Ishikawa (cell line): Measurements from ENCODE around the gene CTDP1.

Experiments used
- CEBPB ChIP-seq: IDR thresholded peaks from 2 replicates; pipeline ENCODE4 v1.6.1; 2012
- CREB1 ChIP-seq: IDR thresholded peaks from 2 replicates; pipeline ENCODE4 v1.6.1; 2012; ENCODE audit warnings: low read depth
- EGR1 ChIP-seq: IDR thresholded peaks from 2 replicates; pipeline ENCODE4 v1.6.1; 2012
- EP300 ChIP-seq: IDR thresholded peaks from 2 replicates; pipeline ENCODE4 v1.6.1; 2012; ENCODE audit warnings: borderline replicate concordance
- NFIC ChIP-seq: IDR thresholded peaks from 2 replicates; pipeline ENCODE4 v1.6.1; 2012
- RAD21 ChIP-seq: IDR thresholded peaks from 2 replicates; pipeline ENCODE4 v1.6.1; 2012; ENCODE audit warnings: low read depth
- TAF1 ChIP-seq: IDR thresholded peaks from 2 replicates; pipeline ENCODE4 v1.6.1; 2012; ENCODE audit warnings: low read depth, mild to moderate bottlenecking
- TCF12 ChIP-seq: IDR thresholded peaks from 2 replicates; pipeline ENCODE4 v1.6.1; 2012; ENCODE audit warnings: low read depth
- TEAD4 ChIP-seq: IDR thresholded peaks from 2 replicates; pipeline ENCODE4 v1.6.1; 2012
- YY1 ChIP-seq: IDR thresholded peaks from 2 replicates; pipeline ENCODE4 v1.6.1; 2012; ENCODE audit warnings: low read depth
- ZBTB7A ChIP-seq: IDR thresholded peaks from 2 replicates; pipeline ENCODE4 v1.6.1; 2012; ENCODE audit warnings: low read depth
- TF ChIP-seq, protein P1 (sequence below): IDR thresholded peaks from 2 replicates; pipeline ENCODE4 v1.6.1; 2012
- TF ChIP-seq, protein P2 (sequence below): IDR thresholded peaks from 2 replicates; pipeline ENCODE4 v1.6.1; 2012
- TF ChIP-seq, protein P3 (sequence below): IDR thresholded peaks from 2 replicates; pipeline ENCODE4 v1.6.1; 2012; ENCODE audit warnings: low read depth, mild to moderate bottlenecking

The CTDP1 gene

DNA sequence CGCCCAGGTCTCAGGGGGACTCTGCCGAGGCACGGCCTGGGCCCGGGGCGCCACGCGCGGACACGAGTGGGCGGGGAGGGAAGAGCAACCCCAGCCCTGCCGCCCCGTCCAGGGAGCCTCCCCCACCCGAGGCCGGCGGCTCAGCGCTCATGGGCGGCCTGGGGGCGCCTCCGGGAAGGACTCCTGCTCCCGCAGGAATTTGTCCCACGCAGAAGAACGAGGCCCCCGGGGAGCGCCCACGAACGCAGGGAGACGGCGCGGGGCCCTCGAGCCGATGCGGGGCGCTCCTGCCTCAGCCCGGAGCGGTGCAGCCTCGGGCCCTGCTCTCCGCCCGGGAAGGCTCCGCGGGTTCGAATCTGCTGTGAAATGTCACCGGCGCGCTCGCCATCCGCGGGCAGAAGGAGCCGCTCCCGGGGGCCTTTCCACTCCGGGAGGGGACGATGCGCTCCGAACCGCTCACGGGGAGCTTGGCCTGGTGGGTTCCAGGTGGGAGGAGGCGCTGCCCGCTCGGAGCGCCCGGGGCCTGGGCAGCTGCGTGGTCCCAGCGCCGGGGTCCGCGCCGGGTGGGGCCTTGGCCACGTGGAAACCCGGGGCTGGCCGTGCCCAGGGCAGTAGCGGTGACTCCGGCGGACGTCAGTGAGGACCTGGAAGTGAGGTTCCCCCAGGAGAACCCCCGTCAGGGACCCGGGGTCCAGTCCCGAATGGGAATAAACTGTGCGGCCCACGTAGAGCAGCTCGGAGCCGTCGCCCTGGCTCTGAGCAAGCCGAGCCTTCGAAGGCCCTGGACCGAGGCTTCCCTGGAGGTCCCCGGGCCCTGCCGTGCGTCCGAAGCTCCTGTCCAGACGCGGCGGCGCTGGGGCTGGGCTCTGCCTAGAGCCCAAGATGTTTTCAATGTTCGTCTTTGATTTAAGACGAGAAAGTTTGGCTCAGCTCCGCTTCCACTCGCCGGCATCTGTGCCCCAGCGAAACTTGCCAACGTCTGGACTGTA is 41.4 kb upstream of the CTDP1 start:
- TF ChIP-seq ZBTB7A (no peak), EP300 (no peak), CEBPB (no peak), RAD21 (no peak), CREB1 (no peak), TAF1 (no peak), TCF12 (no peak)
- TF ChIP-seq, protein P1, sequence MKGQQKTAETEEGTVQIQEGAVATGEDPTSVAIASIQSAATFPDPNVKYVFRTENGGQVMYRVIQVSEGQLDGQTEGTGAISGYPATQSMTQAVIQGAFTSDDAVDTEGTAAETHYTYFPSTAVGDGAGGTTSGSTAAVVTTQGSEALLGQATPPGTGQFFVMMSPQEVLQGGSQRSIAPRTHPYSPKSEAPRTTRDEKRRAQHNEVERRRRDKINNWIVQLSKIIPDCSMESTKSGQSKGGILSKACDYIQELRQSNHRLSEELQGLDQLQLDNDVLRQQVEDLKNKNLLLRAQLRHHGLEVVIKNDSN, result no peak

DNA sequence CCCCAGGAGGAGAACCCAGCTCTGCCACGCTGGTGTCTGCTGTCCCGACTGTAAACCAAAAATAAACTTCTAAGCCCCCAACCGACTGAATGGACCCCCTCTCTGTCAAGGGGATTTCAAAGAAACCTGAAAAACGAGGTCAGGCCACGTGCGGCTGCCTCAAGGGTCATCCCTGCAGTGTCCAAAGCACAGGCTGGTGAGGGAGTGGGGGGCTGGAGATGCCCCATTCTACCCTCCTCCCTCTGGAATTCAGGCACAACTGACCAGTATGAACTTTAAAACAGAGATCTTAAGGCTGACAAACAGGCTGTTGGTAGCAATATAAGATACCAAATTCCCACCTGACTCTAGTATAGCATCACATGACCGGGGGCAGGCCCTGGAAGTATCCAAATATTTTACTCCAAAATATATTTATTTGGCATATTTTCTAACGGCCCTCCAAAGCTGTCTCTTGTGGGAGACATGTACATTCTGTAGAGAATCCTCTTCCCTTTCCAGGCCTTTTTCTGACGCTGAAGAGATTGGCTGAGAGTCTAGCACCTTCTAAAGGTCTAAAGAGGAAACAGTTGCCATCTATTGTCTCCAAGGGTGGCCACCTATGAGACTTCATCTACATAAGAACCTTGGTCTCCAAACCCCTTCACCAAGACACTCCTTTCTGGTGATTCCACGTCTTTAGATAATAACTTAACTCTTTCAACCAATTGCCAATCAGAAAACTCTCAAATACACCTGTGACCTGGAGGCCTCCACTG is 40.4 kb upstream of the CTDP1 start:
- TF ChIP-seq TAF1 (no peak), RAD21 (peak; percentile 56), TCF12 (no peak), ZBTB7A (no peak)
- TF ChIP-seq, protein P2, sequence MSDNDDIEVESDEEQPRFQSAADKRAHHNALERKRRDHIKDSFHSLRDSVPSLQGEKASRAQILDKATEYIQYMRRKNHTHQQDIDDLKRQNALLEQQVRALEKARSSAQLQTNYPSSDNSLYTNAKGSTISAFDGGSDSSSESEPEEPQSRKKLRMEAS, result no peak
- TF ChIP-seq, protein P1, result peak; percentile 32; the same call in 1 of the 2 replicates

DNA sequence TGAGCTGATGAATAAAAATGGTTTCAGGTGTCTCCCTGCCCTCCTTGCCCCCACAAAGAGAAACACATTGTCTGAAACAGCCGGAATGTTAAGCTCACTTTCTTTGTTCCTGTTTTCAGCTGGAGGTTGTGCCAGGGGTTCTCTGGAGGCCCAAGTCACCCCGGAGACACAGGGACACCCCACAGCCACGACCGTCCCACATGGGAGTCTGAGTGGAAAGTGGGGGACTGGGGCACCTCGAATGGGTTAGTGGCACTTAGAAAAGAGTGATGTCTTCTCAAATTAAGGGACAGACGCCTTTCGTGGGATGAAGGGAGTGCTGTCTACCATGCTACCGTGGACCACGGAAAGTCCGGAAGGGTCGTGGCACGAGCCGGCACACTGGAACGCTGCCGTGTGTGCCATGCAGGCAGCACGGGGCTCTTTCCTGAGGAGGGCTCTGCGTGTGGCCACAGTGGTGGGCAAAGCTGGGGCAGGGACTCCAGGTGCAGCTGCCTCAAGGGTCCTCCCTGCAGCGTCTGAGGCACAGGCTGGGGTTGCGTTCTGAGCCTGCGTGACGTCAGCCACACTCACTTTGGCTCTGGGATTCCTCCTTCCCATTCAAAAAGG is 39.4 kb upstream of the CTDP1 start:
- TF ChIP-seq, protein P3, sequence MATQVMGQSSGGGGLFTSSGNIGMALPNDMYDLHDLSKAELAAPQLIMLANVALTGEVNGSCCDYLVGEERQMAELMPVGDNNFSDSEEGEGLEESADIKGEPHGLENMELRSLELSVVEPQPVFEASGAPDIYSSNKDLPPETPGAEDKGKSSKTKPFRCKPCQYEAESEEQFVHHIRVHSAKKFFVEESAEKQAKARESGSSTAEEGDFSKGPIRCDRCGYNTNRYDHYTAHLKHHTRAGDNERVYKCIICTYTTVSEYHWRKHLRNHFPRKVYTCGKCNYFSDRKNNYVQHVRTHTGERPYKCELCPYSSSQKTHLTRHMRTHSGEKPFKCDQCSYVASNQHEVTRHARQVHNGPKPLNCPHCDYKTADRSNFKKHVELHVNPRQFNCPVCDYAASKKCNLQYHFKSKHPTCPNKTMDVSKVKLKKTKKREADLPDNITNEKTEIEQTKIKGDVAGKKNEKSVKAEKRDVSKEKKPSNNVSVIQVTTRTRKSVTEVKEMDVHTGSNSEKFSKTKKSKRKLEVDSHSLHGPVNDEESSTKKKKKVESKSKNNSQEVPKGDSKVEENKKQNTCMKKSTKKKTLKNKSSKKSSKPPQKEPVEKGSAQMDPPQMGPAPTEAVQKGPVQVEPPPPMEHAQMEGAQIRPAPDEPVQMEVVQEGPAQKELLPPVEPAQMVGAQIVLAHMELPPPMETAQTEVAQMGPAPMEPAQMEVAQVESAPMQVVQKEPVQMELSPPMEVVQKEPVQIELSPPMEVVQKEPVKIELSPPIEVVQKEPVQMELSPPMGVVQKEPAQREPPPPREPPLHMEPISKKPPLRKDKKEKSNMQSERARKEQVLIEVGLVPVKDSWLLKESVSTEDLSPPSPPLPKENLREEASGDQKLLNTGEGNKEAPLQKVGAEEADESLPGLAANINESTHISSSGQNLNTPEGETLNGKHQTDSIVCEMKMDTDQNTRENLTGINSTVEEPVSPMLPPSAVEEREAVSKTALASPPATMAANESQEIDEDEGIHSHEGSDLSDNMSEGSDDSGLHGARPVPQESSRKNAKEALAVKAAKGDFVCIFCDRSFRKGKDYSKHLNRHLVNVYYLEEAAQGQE, result no peak
- TF ChIP-seq TEAD4 (no peak), EGR1 (no peak), CEBPB (no peak), YY1 (no peak), RAD21 (no peak)

DNA sequence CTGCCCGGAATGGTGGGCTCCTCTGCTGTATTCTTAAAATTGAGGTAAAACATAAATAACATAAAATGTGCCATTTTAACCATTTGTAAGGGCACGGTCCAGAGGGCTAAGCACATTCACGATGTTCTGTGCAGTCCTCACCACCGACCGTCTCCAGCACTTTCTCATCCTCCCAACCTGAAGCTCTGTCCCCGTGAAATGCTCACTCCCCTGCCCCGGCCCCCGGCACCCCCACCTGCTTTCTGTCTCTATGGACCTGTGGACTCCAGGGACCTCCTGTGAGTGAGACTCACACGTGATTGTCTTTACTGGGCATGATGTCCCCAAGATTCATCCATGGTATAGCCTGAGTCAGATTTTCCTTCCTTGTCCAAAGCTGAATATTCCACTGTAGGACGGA is 38.7 kb upstream of the CTDP1 start:
- no peak for TF ChIP-seq TEAD4
- TF ChIP-seq, protein P3, result no peak
- TF ChIP-seq CEBPB, result no peak
- TF ChIP-seq CREB1, result no peak
- TF ChIP-seq, protein P1, result no peak
- TF ChIP-seq NFIC, result no peak

DNA sequence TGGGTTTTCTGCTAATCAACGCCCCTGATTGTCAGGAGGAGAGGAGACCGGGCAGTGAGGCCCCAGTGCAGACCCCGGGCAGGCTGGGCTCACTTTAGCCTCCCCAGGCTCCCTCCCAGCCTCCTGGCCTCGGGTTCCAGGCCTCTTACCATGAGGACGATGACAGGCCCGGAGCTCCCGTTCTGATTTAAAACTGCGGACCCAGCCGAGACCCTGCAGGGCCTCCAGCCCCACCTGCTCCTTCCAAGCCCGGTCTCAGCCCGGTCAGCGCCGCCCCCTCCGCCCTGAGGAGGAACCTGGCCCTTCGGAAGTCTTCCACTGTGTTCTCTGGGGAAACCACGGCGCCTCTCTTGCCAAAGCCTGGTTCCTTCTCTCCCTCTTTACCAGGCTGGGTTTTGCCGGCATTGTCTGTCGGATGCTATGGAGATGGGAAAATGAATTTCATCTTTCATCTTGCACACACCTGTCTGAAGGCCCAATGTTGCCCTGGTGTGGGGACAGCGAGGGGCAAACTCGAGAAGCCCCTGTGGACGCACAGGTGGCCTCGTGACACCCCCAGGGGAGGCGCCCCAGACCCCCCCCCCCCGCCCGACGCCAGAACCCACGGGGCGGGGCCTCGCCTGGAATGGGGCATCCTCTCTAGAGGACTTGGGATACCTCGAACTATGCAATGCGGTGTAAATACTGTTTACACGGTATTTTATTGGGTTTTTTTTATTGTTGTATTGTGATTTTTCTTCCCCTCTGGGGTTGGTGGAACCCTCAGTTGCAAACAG is 37.7 kb upstream of the CTDP1 start:
- TF ChIP-seq EP300 (no peak), EGR1 (no peak), TEAD4 (no peak), NFIC (no peak), RAD21 (no peak)
- TF ChIP-seq, protein P2, result no peak
- TF ChIP-seq, protein P1, result no peak
